K562 (cell line): Measurements from ENCODE around the gene CCNT1. TPM values are rescaled to one million over a fixed set of nuclear protein-coding genes. Genes with fewer than 3 reads are reported as not detected.

Source experiments
- ATAC-seq: fragments of 200-7000 bp; cut with Tn5 transposase; 3 replicates; pipeline ENCODE4 v1.9.1; 2020; ENCODE audit warnings: moderate library complexity
- BruUV-seq: library from RNA; stranded (reverse); fragments of 400-500 nt; replicated peaks from 2 replicates; lab custom pipeline; 2021; lab: Mats Ljungman, UMichigan
- CTCF ChIA-PET: fragments of 300-600 bp; formaldehyde crosslinking; extraction: SDS; loops from one replicate; lab custom pipeline; 2021; ENCODE audit warnings: low intra/inter-chr PET ratio; lab: Yijun Ruan, JAX
- POLR2A ChIA-PET: fragments of 300-600, 350-650 bp; sonication (Branson Sonifier 250); formaldehyde crosslinking; extraction: SDS; loops from one replicate; lab custom pipeline; 2021; ENCODE audit warnings: antibody characterized with exemption, inconsistent platforms; lab: Yijun Ruan, JAX
- DNase-seq, 4 experiments: peaks; one replicate each; pipeline versions ENCODE4 v3.0.0 to v3.0.0-alpha.2; 2011 to 2018; ENCODE audit warnings: low spot score in 3 of 4, mixed read lengths in 3 of 4; ENCODE audit errors: extremely low read depth in 1 of 4
- FAIRE-seq: peaks from 2 replicates; lab custom pipeline; 2011; peaks lifted over from hg19 to GRCh38; lab: Jason Lieb, UNC
- H2AFZ ChIP-seq: 2 replicates; pipeline ENCODE4 v1.6.0; 2011; ENCODE audit warnings: low read depth, low read length, control low read depth, inconsistent platforms
- H3K27ac ChIP-seq: fragments of 200-600 bp; 3 replicates; pipeline ENCODE4 v1.8.0; 2011; ENCODE audit warnings: low read depth, mild to moderate bottlenecking, control low read depth, inconsistent platforms, low read length, moderate library complexity, mixed read lengths; ENCODE audit errors: extremely low read depth
- H3K27me3 ChIP-seq, 2 experiments: fragments of 300-600 bp in 1 of 2; 2 replicates in 1 of 2; 3 replicates in 1 of 2; pipeline versions ENCODE4 v1.6.0 to v1.8.0; 2011; ENCODE audit warnings: inconsistent platforms in 2 of 2, low read length in 2 of 2, mild to moderate bottlenecking in 1 of 2, mixed read lengths in 1 of 2, moderate library complexity in 1 of 2; ENCODE audit not compliant: control insufficient read depth in 2 of 2, insufficient read depth in 2 of 2
- H3K36me3 ChIP-seq: fragments of 300-600 bp; 3 replicates; pipeline ENCODE4 v1.8.0; 2011; ENCODE audit warnings: mild to moderate bottlenecking, low read length, inconsistent platforms; ENCODE audit not compliant: control insufficient read depth, insufficient read depth
- H3K4me1 ChIP-seq, 2 experiments: fragments of 200-600 bp in 1 of 2; replicated peaks in 1 of 2; 2 replicates in 1 of 2; 3 replicates in 1 of 2; pipeline versions ENCODE4 v1.5.1 to v1.8.0; 2011; ENCODE audit warnings: inconsistent platforms in 2 of 2, low read length in 2 of 2, mild to moderate bottlenecking in 1 of 2, mixed read lengths in 1 of 2, moderate library complexity in 1 of 2; ENCODE audit not compliant: control insufficient read depth in 2 of 2, insufficient read depth in 2 of 2
- H3K4me2 ChIP-seq: 2 replicates; pipeline ENCODE4 v1.6.1; 2011; ENCODE audit warnings: low read length, control low read depth, inconsistent platforms, mixed read lengths; ENCODE audit not compliant: insufficient read depth
- H3K4me3 ChIP-seq: fragments of 200-600 bp; sonication (generic), shearing (Covaris generic); 2 replicates; pipeline ENCODE4 v1.5.1; 2016; ENCODE audit warnings: control low read depth, inconsistent platforms
- H3K79me2 ChIP-seq: fragments of 200-600 bp; 3 replicates; pipeline ENCODE4 v1.8.0; 2011; ENCODE audit warnings: low read length, inconsistent platforms; ENCODE audit not compliant: control insufficient read depth, insufficient read depth
- H3K9ac ChIP-seq, 2 experiments: 2 replicates each; pipeline versions ENCODE4 v1.6.0 to v1.6.1; 2011; ENCODE audit warnings: low read depth in 2 of 2, low read length in 2 of 2, control low read depth in 1 of 2, inconsistent platforms in 1 of 2, mild to moderate bottlenecking in 1 of 2, mixed read lengths in 1 of 2; ENCODE audit not compliant: insufficient read depth in 1 of 2
- H3K9me1 ChIP-seq: one replicate; pipeline ENCODE4 v1.6.0; 2011; ENCODE audit warnings: inconsistent platforms, mild to moderate bottlenecking, low read length, moderate library complexity; ENCODE audit not compliant: control insufficient read depth, insufficient read depth
- H3K9me3 ChIP-seq: replicated peaks from 2 replicates; pipeline ENCODE4 v1.5.1; 2011; ENCODE audit warnings: low read depth, low read length, inconsistent platforms; ENCODE audit not compliant: control insufficient read depth, insufficient read depth
- H4K20me1 ChIP-seq: replicated peaks from 2 replicates; pipeline ENCODE4 v1.6.1; 2011; ENCODE audit warnings: low read length, inconsistent platforms, mixed read lengths; ENCODE audit not compliant: control insufficient read depth, insufficient read depth
- ARID1B ChIP-seq: fragments of 450-650 bp; IDR thresholded peaks from 2 replicates; pipeline ENCODE4 v1.6.1; 2016; ENCODE audit warnings: antibody characterized with exemption, mild to moderate bottlenecking, inconsistent platforms
- ASH1L ChIP-seq: fragments of 450-650 bp; IDR thresholded peaks from 2 replicates; pipeline ENCODE4 v1.6.1; 2018; ENCODE audit warnings: borderline replicate concordance, mild to moderate bottlenecking, low read depth; ENCODE audit not compliant: partially characterized antibody
- ATF3 ChIP-seq, 2 experiments: fragments of 450-650 bp in 1 of 2; sonication (generic) in 1 of 2; formaldehyde crosslinking in 1 of 2; IDR thresholded peaks in 1 of 2; conservative IDR thresholded peaks in 1 of 2; 2 replicates each; pipeline versions ENCODE4 v1.6.1 to v1.8.1; 2016 to 2023; ENCODE audit warnings: mild to moderate bottlenecking in 2 of 2, moderate library complexity in 2 of 2, inconsistent platforms in 1 of 2, missing genetic modification reagents in 1 of 2
- CBFA2T3 ChIP-seq: fragments of 450-650 bp; IDR thresholded peaks from 2 replicates; pipeline ENCODE4 v1.6.1; 2017
- KDM1A ChIP-seq, 2 experiments: fragments of 450-650 bp; IDR thresholded peaks; 2 replicates each; pipeline ENCODE4 v1.6.1; 2016; ENCODE audit warnings: mild to moderate bottlenecking in 2 of 2
- L3MBTL2 ChIP-seq: fragments of 450-650 bp; IDR thresholded peaks from 2 replicates; pipeline ENCODE4 v1.6.1; 2016; ENCODE audit warnings: mild to moderate bottlenecking, moderate library complexity
- NFE2L1 ChIP-seq: fragments of 450-650 bp; IDR thresholded peaks from 2 replicates; pipeline ENCODE4 v1.6.1; 2016; ENCODE audit warnings: missing genetic modification characterization, low read depth, mild to moderate bottlenecking, missing compliant biosample characterization, moderate library complexity, borderline replicate concordance
- RCOR1 ChIP-seq, 2 experiments: IDR thresholded peaks; 2 replicates each; pipeline ENCODE4 v1.6.1; 2012; ENCODE audit warnings: low read depth in 2 of 2, low read length in 2 of 2, borderline replicate concordance in 1 of 2, improper control_type of control experiment in 1 of 2
- RNF219 ChIP-seq: fragments of 250-450 bp; sonication (Bioruptor Pico); IDR thresholded peaks from 2 replicates; pipeline ENCODE4 v1.5.0; 2022; ENCODE audit warnings: mild to moderate bottlenecking
- TAL1 ChIP-seq: fragments of 450-650 bp; IDR thresholded peaks from 2 replicates; pipeline ENCODE4 v1.6.1; 2016; ENCODE audit warnings: mild to moderate bottlenecking
- TEAD4 ChIP-seq, 2 experiments: sonication (generic) in 1 of 2; formaldehyde crosslinking in 1 of 2; IDR thresholded peaks; 2 replicates each; pipeline versions ENCODE4 v1.6.1 to v1.8.0; 2012 to 2022; ENCODE audit warnings: borderline replicate concordance in 1 of 2, inconsistent platforms in 1 of 2, low read length in 1 of 2, mild to moderate bottlenecking in 1 of 2, missing genetic modification reagents in 1 of 2
- ZBTB34 ChIP-seq: fragments of 250-450 bp; sonication (Bioruptor Pico); IDR thresholded peaks from 2 replicates; pipeline ENCODE4 v1.8.0; 2021; ENCODE audit warnings: mild to moderate bottlenecking, moderate library complexity
- ZNF134 ChIP-seq: fragments of 250-450 bp; sonication (Bioruptor Pico); conservative IDR thresholded peaks from 2 replicates; pipeline ENCODE4 v1.4.0; 2020
- WGBS: fragments of 100-300 bp; shearing (Covaris generic); methylation state at CpG from one replicate; pipeline ENCODE4 v1.1.6; 2016; ENCODE audit warnings: low coverage, mixed read lengths; ENCODE audit not compliant: insufficient coverage; ENCODE audit errors: missing lambda C conversion rate; 5-methylcytosine and 5-hydroxymethylcytosine counted together
- in situ Hi-C: fragments of 300-500 bp; cut with MboI; formaldehyde crosslinking; loops from 4 replicates; pipeline ENCODE4 v1.15.0; 2018; ENCODE audit warnings: inconsistent platforms, mixed read lengths
- intact Hi-C: fragments of 100-400 bp; cut with micrococcal nuclease; formaldehyde crosslinking; loops from 2 replicates; pipeline ENCODE4 v1.14.2; 2022
- polyA plus RNA-seq, 8 experiments: library from polyadenylated mRNA; depleted of rRNA in 4 of 8; stranded (reverse) in 5 of 8; unstranded in 3 of 8; fragments of >200 nt; fragmentation: Nextera tagmentation in 2 of 8; fragmentation: Illumina TruSeq in 1 of 8; extraction: Ambion mirVana in 2 of 8; extraction: Trizol in 1 of 8; gene quantifications; 2 replicates each; pipeline versions ENCODE4 v1.2.1 to v1.2.3, GENCODE V29; 2011 to 2014; ENCODE audit warnings: inconsistent platforms in 1 of 8, missing spikeins in 1 of 8
- total RNA-seq, 7 experiments: library from RNA; depleted of rRNA in 6 of 7; stranded (reverse); fragments of >200 nt in 6 of 7; fragmentation: Illumina TruSeq in 2 of 7; extraction: Trizol in 2 of 7; gene quantifications; 2 replicates each; pipeline versions ENCODE4 v1.2.1 to v1.2.3, GENCODE V29; 2011 to 2021; ENCODE audit warnings: low replicate concordance in 1 of 7

CCNT1 gene
- total and polyA plus RNA-seq, 9 of the 15 experiments (the other 6 are each of a cell fraction or from before 2014, with no cell fraction given) = 9.7 to 52.4 (median 33.4) TPM

GRCh38 chr12:48739618-48740269 lies 23.2 kb upstream of the CCNT1 start:
- no peak overlapping the region for H3K9ac ChIP-seq
- TF ChIP-seq CBFA2T3 = peak; percentile 58
- TF ChIP-seq RCOR1 (IDR thresholded peaks at IDR 0.05; ENCODE audit: borderline replicate concordance in 1 of 2, low read depth in 2 of 2, low read length in 2 of 2) = peak in 1 of 2 experiments; percentile 76; a peak in 2 of 4 replicates
- TF ChIP-seq NFE2L1 (tag) = no peak
- TF ChIP-seq ZBTB34 = no peak
- TF ChIP-seq TEAD4 (IDR thresholded peaks at IDR 0.05; ENCODE audit: low read length) = peak; percentile 37; the same call in 1 of the 2 replicates
- TF ChIP-seq TEAD4 (CRISPR knock-in tag; IDR thresholded peaks at IDR 0.05; ENCODE audit: borderline replicate concordance) = no peak
- no peak for TF ChIP-seq ZNF134 (CRISPR knock-in tag)
- TF ChIP-seq KDM1A (IDR thresholded peaks at IDR 0.05) = peak; percentile 54 to 57; a peak in 3 of 4 replicates
- no peak for TF ChIP-seq ASH1L
- no peak for TF ChIP-seq L3MBTL2
- TF ChIP-seq RNF219 (CRISPR knock-in tag) = no peak
- peak; percentile 44 for TF ChIP-seq ARID1B
- TF ChIP-seq TAL1 = peak; percentile 52
- TF ChIP-seq ATF3 (IDR thresholded peaks at IDR 0.05) = peak; percentile 63; the same call in 1 of the 2 replicates
- TF ChIP-seq ATF3 (CRISPR knock-in tag; conservative IDR thresholded peaks at IDR 0.05) = no peak

More at GRCh38 chr12:48739618-48740269, 23.2 kb upstream of the CCNT1 start:
- no peak for ATAC-seq
- in situ Hi-C loops = no loop called here
- peaks cover 6 to 13% of the 10 kb centered on the region in 2 experiments; a peak in 3 of 5 replicates for H3K27me3 ChIP-seq
- ChIA-PET POLR2A (interaction anchor here (0.6 to 0.9 kb wide), 3 partner anchors 37 to 154 kb away, joined by 3 read pairs; no protein-coding TSS in a partner anchor), CTCF (interaction anchor here (0.6 kb wide), 1 partner anchor 933 kb away, joined by 3 read pairs; no protein-coding TSS in a partner anchor)
- DNase-seq = no peak
- no peaks in the 10 kb centered on the region for H4K20me1 ChIP-seq
- whole genome bisulfite sequencing = under 1% methylated on average over 5 of the region's 5 CpGs
- no peak for FAIRE-seq
- H3K27ac ChIP-seq = no peak overlapping the region
- no peaks in the 10 kb centered on the region for H3K4me1 ChIP-seq
- no peaks in the 10 kb centered on the region for H3K79me2 ChIP-seq
- no peak overlapping the region for H3K4me2 ChIP-seq
- intact Hi-C loops = no loop called here
- no peaks in the 10 kb centered on the region for H3K36me3 ChIP-seq
- H3K4me3 ChIP-seq = no peak overlapping the region
- no TSS peak for BruUV-seq
- H3K9me1 ChIP-seq = no peaks in the 10 kb centered on the region
- no peaks in the 10 kb centered on the region for H3K9me3 ChIP-seq
- no peak overlapping the region for H2AFZ ChIP-seq
